GM18951 (cell line): ENCODE results near the gene ITGB2.
A peak's percentile ranks its signal among the peaks of the same experiment; 100 is the strongest.

ENCODE experiments used
- POLR2A ChIP-seq: IDR thresholded peaks from 4 replicates; pipeline ENCODE4 v1.6.1; 2011; ENCODE audit warnings: mild to moderate bottlenecking; ENCODE audit not compliant: insufficient read length, insufficient read depth; ENCODE audit errors: extremely low read depth
- in situ Hi-C: fragments of 300-500 bp; cut with MboI; formaldehyde crosslinking; loops from one replicate; pipeline ENCODE4 v1.12.0; 2022; ENCODE audit warnings: low sequenced_read_pairs, mixed read lengths, inconsistent platforms; ENCODE audit not compliant: unreplicated experiment

The ITGB2 gene

DNA sequence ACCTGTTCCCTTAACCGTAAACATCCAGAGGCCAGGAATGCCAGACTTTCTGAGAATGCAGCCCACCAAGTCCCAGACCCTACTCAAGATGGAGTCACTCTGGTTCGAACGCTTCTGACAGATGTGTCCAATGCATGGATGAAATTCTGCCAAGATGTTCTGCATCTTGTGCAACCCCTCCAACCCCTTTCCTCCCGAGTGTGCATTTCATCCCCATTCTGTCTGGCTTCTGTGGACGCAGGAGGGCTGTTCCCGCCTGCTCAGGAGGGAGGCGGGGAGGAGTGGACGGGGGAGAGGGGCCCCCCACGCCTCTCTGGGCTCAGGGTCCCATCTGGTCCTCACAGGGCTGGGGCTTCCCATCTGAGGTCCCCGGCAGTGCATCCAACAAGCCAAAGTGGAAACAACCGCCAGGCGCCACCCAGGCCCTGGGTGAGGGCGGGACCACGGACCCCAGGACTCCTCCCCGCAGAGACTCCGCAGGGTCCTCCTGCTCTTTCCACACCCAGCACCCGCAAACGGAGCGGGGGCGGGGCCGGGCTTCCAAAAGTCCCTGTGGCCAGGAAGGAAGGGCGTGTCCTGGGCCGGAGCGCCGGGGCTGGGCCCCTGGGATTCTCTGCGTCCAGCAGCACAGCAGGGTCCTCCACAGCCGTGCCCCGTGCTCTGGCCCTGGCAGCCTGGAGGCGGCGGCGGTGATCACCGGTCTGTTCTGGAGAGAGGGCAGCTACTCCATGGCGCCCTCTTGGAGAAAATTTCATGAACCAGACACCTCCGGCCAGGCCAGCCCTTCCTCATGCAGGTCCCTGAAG is 75.1 kb downstream of the ITGB2 start:
- TF ChIP-seq POLR2A, result peak; percentile 39
- in situ Hi-C loops, result no loop called here

GRCh38 chr21:44844256-44844655 is 76.4 kb downstream of the ITGB2 start:
- no peak for TF ChIP-seq POLR2A
- in situ Hi-C loops, result no loop called here

GRCh38 chr21:44842721-44843445 is 77.8 kb downstream of the ITGB2 start:
- in situ Hi-C loops, result no loop called here
- no peak for TF ChIP-seq POLR2A

DNA sequence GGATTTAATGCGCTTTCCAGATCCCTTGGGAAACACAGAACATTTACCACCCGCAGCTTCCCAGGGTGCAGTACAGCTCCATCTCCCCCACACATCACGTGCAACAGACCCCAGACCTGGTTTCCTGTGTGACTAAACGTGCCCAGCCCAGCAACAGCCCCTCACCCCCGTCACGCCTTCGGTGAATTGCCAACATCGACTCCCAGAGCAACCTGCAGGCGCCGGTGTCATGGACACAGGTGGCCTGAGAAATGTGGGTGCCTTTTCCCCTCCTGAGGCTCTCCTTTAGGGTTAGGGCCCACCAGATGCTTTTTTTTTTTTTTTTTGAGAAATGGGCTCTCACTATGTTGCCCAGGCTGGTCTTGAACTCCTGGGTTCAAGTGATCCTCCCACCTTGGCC is 78.6 kb downstream of the ITGB2 start:
- in situ Hi-C loops, result no loop called here
- TF ChIP-seq POLR2A, result no peak

GRCh38 chr21:44840771-44841170 is 79.9 kb downstream of the ITGB2 start:
- no peak for TF ChIP-seq POLR2A
- in situ Hi-C loops, result no loop called here

GRCh38 chr21:44838951-44839350 is 81.7 kb downstream of the ITGB2 start:
- no peak for TF ChIP-seq POLR2A
- in situ Hi-C loops, result no loop called here

GRCh38 chr21:44838039-44838895 is 82.4 kb downstream of the ITGB2 start:
- in situ Hi-C loops, result no loop called here
- TF ChIP-seq POLR2A, result no peak

DNA sequence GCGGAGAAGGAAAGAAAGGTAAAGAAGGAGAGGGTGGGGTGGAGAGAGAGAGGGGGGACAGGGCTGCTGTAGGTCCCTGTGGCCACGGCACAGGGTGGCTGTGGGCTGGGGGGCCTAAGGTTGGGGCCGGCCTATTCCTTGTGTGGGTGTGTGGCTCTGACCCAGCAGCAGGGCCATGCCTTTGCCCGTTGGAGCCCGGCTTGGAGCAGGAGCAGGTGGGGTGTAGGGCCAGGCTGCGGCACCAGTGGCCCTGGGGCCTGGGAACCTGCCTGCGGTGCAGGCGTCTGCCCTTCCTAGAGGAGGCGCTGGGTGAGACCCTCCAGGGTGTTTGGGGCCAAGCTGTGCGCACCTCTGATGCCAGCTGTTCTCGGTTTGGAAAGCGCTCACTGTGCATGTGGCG is 83.2 kb downstream of the ITGB2 start:
- in situ Hi-C loops, result no loop called here
- TF ChIP-seq POLR2A, result no peak

DNA sequence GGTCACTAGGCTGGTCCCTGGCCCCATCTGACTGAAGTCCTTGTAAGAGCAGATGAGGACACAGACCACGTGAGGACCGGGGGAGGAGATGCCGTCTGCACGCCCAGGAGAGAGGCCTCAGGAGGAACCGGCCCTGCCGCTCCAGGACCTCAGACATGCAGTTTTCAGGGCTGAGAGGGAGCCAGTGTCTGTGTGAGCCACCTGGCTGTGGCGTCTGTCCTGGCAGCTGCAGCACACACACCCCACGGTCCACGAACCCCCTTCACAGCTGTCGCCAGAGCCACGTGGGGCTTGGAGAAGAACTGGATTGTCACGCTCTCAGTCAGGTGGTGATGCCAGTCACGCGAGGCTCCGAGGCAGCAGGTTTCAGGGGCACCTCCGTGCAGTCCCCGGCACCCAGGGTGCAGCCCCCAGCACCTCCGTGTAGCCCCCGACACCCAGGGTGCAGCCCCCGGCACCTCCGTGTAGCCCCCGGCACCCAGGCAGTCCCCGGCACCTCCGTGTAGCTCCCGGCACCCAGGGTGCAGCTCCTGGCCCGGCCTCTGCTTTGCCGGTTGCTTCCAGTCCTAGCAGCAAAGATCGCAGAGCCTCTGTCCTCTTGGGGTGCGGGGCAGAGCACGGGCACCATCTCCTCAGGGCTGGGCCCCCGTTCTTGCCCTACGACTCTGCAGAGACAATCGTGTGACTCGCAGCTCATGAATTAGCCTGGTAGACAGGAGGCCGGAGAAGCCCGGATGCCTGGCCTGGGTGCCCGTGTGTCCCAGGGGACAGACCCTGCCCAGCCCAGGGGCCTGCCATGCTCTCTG is 83.8 kb downstream of the ITGB2 start:
- in situ Hi-C loops, result no loop called here
- TF ChIP-seq POLR2A, result no peak

DNA sequence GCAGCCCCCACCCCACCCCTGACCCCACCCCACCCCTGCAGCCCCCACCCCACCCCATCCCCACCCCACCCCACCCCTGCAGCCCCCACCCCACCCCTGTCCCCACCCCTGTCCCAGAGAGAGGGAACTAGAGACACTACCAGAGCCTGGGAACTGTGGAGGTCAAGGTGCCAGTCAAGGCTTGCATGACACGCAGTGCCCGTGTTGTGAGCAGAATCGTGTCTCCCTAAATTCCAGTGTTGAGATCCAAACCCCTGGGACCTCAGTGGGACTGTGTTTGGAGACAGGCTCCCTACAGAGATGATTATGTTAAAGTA is 84.4 kb downstream of the ITGB2 start:
- no peak for TF ChIP-seq POLR2A
- in situ Hi-C loops, result no loop called here
